Spleen (tissue), 7 donors: ENCODE data around the gene ZBP1.

Experiments used
- CTCF ChIP-seq, 11 experiments: fragments of 200-600 bp in 7 of 11; fragments of 450-650 bp in 4 of 11; sonication (generic) in 4 of 11; IDR thresholded peaks in 8 of 11; conservative IDR thresholded peaks in 3 of 11; 1 replicate in 7 of 11; 2 replicates in 4 of 11; pipeline versions ENCODE4 v1.4.0 to v1.8.0; 2016 to 2021; ENCODE audit warnings: antibody characterized with exemption in 11 of 11, inconsistent platforms in 4 of 11, mild to moderate bottlenecking in 1 of 11
- POLR2A ChIP-seq, 3 donors: fragments of 450-650 bp; IDR thresholded peaks; one replicate each; pipeline ENCODE4 v1.5.1; 2017; ENCODE audit warnings: antibody characterized with exemption in 3 of 3, mild to moderate bottlenecking in 1 of 3
- POLR2AphosphoS5 ChIP-seq, 3 donors: sonication (generic); formaldehyde crosslinking; IDR thresholded peaks; one replicate each; pipeline ENCODE4 v1.5.1; 2017; ENCODE audit warnings: antibody characterized with exemption in 3 of 3
- donor health status: DM: no; HTN: no; CAD: no; lungs with moderate emphysema.
- donor health status: DM: no; HTN: no; CAD: no.
- donor health status: DM: no; HTN: no; CAD: no.

- TF ChIP-seq CTCF (IDR thresholded peaks at IDR 0.05 in 8 of 11, conservative IDR thresholded peaks at IDR 0.05 in 3 of 11) (no peak), POLR2AphosphoS5 (IDR thresholded peaks at IDR 0.05) (no peak), POLR2A (IDR thresholded peaks at IDR 0.05) (no peak)
Observed at GRCh38 chr20:57650266-57650665, 30.0 kb upstream of the ZBP1 start.
